Lung (tissue), 12 donors: ENCODE results near the gene ASPG. TPM values are rescaled to one million over a fixed set of nuclear protein-coding genes. Genes with fewer than 3 reads are reported as not detected.
A peak's percentile ranks its signal among the peaks of the same experiment; 100 is the strongest.

Source experiments
- ATAC-seq: fragments of 200-7000 bp; cut with Tn5 transposase; one replicate; pipeline ENCODE4 v1.9.1; 2020; ENCODE audit warnings: moderate number of reproducible peaks; ENCODE audit not compliant: insufficient read depth, low FRiP score
- DNase-seq, 3 donors: peaks; one replicate each; pipeline ENCODE4 v3.0.0-alpha.2; 2013 to 2017
- H3K27ac ChIP-seq, 2 donors: one replicate each; pipeline ENCODE4 v1.5.1; 2013; ENCODE audit warnings: mild to moderate bottlenecking in 2 of 2, moderate library complexity in 2 of 2, control low read depth in 1 of 2, inconsistent platforms in 1 of 2, low read depth in 1 of 2, low read length in 1 of 2
- H3K27me3 ChIP-seq, 3 donors: one replicate each; pipeline ENCODE4 v1.5.1; 2013; ENCODE audit warnings: low read length in 2 of 3; ENCODE audit not compliant: control insufficient read depth in 3 of 3, insufficient read depth in 3 of 3
- H3K36me3 ChIP-seq, 4 donors: one replicate each; pipeline ENCODE4 v1.5.1; 2013; ENCODE audit warnings: low read length in 4 of 4, mild to moderate bottlenecking in 1 of 4, moderate library complexity in 1 of 4; ENCODE audit not compliant: control insufficient read depth in 4 of 4, insufficient read depth in 4 of 4
- H3K4me1 ChIP-seq, 5 donors: one replicate each; pipeline ENCODE4 v1.5.1; 2013; ENCODE audit warnings: low read length in 5 of 5, mild to moderate bottlenecking in 2 of 5, moderate library complexity in 1 of 5; ENCODE audit not compliant: control insufficient read depth in 5 of 5, insufficient read depth in 5 of 5
- H3K4me3 ChIP-seq: one replicate; pipeline ENCODE4 v1.5.1; 2013; ENCODE audit warnings: mild to moderate bottlenecking, control low read depth, moderate library complexity
- H3K9ac ChIP-seq, 2 donors: one replicate each; pipeline ENCODE4 v1.5.1; 2013; ENCODE audit warnings: low read length in 2 of 2, control low read depth in 1 of 2; ENCODE audit not compliant: insufficient read depth in 1 of 2
- H3K9me3 ChIP-seq, 4 donors: one replicate each; pipeline ENCODE4 v1.5.1; 2013; ENCODE audit warnings: low read length in 3 of 4, mild to moderate bottlenecking in 1 of 4, moderate library complexity in 1 of 4; ENCODE audit not compliant: control insufficient read depth in 4 of 4, insufficient read depth in 3 of 4
- WGBS, 2 donors: extraction: QIAGEN DNeasy Blood & Tissue Kit; methylation state at CpG; one replicate each; pipeline ENCODE4 v1.1.7; 2013; 5-methylcytosine and 5-hydroxymethylcytosine counted together
- polyA plus RNA-seq, 2 donors: library from polyadenylated mRNA; stranded (reverse); fragments of 200-250 nt; gene quantifications; one replicate each; pipeline ENCODE4 v1.2.1, GENCODE V29; 2013
- total RNA-seq, 2 donors: library from RNA; depleted of rRNA in 1 of 2; stranded (reverse); fragments of >200 nt in 1 of 2; gene quantifications; one replicate each; pipeline ENCODE4 v1.2.1, GENCODE V29; 2014 to 2021
- TF ChIP-seq, protein P1 (sequence below): IDR thresholded peaks from 2 replicates; pipeline ENCODE4 v1.5.1; 2012; ENCODE audit warnings: mild to moderate bottlenecking; ENCODE audit errors: control extremely low read depth, extremely low read depth
- donor health status: control.
- donor health status: control.
- donor health status: Bipolar disorder and iron deficiency.
- donor health status: healthy.
- donor health status: DM: yes; HTN: yes; CAD: no.

ASPG gene
- total and polyA plus RNA-seq, 4 donors = 0.73 to 4.7 (median 3.0) TPM

DNA sequence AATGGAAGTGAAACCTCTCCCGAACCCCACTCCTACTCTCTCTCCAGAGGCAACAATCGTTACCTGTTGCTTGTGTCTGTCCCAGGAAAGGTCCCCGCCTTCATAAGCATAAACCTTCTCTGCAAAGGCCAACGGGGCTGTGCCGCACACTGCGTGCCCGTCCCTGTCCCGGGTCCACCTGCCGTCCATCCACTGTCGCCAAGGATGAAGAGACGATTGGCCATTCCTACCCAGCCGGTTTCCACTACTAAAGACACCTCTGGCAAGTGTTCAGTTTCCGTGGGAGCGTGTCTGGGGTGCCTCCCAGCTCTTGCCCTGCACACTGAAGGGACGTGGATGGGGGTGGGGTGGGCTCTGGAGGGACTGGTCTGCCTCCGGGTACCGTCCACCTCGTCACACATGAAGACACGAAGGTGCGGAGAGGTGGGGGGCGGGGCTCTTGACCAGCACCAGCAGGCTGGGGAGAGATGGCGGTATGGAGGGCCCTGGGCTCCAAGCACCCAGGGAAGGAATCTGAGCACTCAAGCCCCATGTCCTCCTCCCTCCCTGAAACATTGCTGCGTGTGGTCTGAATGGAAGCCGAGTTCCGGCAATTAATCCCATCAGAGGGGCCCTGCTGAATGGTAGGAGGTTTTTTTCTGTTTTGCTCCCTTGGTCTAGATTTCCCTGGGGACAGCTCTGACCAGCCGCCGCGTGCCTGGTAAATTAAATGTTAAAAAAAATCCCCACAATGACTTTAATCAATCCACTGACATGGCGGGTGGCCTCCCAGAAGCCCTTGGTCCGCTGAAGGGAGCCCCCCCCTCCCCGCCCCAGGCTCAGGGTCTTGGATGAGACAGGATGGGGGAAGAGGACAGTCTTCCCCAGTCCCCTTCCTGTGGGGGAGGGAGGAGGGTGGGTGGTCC lies 48.8 kb downstream of the ASPG start:
- no peaks in the 10 kb centered on the region for H3K36me3 ChIP-seq
- H3K9ac ChIP-seq = no peak overlapping the region
- ATAC-seq (no peak), DNase-seq (peak in 1 of 3 donors; percentile 13)
- H3K9me3 ChIP-seq = peaks cover 0 to 5% (median under 1%) of the 10 kb centered on the region in 4 donors
- TF ChIP-seq, protein P1, sequence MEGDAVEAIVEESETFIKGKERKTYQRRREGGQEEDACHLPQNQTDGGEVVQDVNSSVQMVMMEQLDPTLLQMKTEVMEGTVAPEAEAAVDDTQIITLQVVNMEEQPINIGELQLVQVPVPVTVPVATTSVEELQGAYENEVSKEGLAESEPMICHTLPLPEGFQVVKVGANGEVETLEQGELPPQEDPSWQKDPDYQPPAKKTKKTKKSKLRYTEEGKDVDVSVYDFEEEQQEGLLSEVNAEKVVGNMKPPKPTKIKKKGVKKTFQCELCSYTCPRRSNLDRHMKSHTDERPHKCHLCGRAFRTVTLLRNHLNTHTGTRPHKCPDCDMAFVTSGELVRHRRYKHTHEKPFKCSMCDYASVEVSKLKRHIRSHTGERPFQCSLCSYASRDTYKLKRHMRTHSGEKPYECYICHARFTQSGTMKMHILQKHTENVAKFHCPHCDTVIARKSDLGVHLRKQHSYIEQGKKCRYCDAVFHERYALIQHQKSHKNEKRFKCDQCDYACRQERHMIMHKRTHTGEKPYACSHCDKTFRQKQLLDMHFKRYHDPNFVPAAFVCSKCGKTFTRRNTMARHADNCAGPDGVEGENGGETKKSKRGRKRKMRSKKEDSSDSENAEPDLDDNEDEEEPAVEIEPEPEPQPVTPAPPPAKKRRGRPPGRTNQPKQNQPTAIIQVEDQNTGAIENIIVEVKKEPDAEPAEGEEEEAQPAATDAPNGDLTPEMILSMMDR = no peak
- H3K27ac ChIP-seq = no peak overlapping the region
- 53 to 64% methylated on average over 30 to 31 of the region's 31 CpGs for WGBS, 2 donors
- H3K4me3 ChIP-seq = no peak overlapping the region
- peaks cover 14 to 27% (median 25%) of the 10 kb centered on the region in 3 donors for H3K27me3 ChIP-seq
- H3K4me1 ChIP-seq = peaks cover 0 to 39% (median 3%) of the 10 kb centered on the region in 5 donors

DNA sequence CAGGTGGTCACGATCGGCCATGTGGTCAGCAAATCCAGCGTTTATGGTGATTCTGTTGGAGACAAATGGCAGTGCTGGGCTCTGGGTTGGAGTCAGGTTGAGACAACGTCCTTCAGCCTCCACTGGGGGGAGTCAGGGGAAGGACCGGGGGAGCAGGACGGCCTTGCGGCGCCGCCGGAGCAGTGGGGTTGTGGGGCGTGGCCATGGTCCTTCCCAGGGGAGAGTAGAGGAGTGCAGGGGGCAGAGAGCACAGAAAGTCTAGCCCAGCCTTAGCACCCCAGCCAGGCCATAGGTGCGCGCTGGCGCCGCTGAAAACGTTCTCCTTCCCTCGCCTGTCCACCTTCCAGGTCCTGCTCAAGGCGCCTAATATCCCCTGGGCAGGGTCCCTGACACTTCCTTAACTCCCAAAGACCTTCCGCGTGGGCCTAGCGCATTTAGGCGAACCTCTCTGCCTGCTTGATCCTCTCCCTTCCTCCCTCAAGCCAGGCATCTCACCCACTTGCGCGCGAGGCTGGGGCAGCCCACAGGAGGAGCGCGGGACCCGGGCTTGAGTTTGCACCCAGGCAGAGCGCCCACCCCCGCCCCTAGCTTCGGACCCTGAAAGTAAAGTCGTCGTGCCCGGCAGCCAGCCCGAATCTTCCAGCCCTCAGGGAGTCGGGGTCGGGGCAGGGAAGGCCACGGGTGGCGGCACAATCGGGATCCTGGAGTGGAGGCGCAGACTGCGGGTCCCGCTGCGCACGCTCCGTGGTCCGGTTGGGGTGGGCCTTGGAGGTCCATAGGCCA lies 49.8 kb downstream of the ASPG start:
- Histone ChIP-seq H3K9ac (no peak overlapping the region), H3K27ac (no peak overlapping the region), H3K27me3 (peaks cover 18 to 31% (median 25%) of the 10 kb centered on the region in 3 donors), H3K4me1 (peaks cover 0 to 48% (median 6%) of the 10 kb centered on the region in 5 donors), H3K4me3 (no peak overlapping the region), H3K9me3 (peaks cover 0 to 2% (median 0%) of the 10 kb centered on the region in 4 donors), H3K36me3 (no peaks in the 10 kb centered on the region)
- DNase-seq (peak in 2 of 3 donors; percentile 53 to 57), ATAC-seq (no peak)
- 3 to 5% methylated on average over 42 to 47 of the region's 47 CpGs for WGBS, 2 donors
- TF ChIP-seq, protein P1 = no peak

DNA sequence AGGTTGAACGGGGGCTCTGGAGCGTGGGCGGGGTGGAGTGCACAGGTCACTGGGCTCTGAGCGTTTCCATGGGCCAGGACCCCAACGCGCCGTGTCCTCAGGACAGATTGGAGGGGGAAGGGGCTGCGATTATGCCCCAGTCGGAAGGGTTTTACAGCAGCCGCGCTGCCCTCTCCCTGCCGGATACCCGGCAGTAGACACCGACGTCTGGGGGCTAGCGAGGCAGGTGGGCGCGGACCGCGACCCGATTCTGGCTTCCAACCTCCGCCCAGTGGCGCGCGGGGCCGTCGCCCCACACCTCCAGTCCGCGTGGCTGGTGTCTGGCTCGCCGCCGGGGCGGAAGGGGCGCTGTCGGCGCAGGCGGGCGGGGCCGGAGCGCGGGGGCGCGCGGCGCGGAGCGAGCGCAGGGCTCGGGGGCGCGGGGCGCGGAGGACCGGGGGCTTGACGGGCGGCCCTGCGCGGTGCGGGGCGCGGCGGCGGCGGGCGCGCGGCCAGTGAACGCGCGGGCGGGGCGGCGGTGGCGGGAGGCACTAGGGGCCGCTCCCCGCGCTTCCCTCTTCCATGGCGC lies 50.5 kb downstream of the ASPG start:
- Histone ChIP-seq H3K4me1 (peaks cover 0 to 55% (median 6%) of the 10 kb centered on the region in 5 donors), H3K27me3 (peaks cover 18 to 31% (median 25%) of the 10 kb centered on the region in 3 donors), H3K9me3 (no peaks in the 10 kb centered on the region), H3K36me3 (no peaks in the 10 kb centered on the region), H3K4me3 (no peak overlapping the region), H3K9ac (no peak overlapping the region), H3K27ac (no peak overlapping the region)
- DNase-seq = peak in 1 of 3 donors; percentile 22
- ATAC-seq = no peak
- TF ChIP-seq, protein P1 = no peak
- WGBS, 2 donors = 1 to 2% methylated on average over 46 to 78 of the region's 78 CpGs
